Kidney tubule cell (primary cell): ENCODE data around the gene HAGH.
A peak's percentile ranks its signal among the peaks of the same experiment; 100 is the strongest.
"Not testable (repeated sequence)": the region's sequence is repeated elsewhere in the genome, so short reads cannot be mapped to it uniquely, and the experiment has no call there.

Source experiments
- DNase-seq: peaks from one replicate; pipeline ENCODE4 v3.0.0-alpha.2; 2018; ENCODE audit warnings: low spot score

HAGH gene

DNA sequence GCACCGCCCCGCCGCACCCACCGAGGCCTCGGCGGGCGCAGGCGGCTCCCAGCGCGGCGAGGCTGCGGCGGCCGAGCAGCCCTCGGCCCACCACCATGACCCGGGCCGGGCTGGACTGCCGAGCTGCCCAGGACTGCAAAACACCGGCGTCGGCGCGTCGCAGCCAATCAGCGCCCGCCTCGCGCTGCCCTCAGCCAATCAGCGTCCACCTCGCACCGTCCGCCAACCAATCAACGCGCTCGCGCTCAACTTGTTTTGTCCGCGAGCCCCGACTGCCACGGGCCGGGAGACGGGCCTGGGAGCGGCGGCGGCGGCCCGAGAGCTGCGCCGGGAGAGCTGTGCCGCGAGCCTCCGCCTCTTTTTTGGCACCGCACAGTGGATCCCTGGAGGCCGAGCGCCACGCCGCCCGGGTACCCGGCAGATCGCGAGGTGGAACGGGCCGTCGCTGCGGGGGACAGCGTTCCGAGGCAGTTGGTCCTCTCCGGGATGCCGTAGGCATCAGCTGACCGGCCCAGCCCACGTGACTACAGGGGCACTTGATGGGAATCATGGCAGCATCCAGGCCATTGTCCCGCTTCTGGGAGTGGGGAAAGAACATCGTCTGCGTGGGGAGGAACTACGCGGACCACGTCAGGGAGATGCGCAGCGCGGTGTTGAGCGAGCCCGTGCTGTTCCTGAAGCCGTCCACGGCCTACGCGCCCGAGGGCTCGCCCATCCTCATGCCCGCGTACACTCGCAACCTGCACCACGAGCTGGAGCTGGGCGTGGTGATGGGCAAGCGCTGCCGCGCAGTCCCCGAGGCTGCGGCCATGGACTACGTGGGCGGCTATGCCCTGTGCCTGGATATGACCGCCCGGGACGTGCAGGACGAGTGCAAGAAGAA, at the start of gene HAGH, which contains the start of gene FAHD1:
Gene HAGH (minus strand): TSS at position 135 of the 883 bp plus-strand sequence. CDS start 38 bp downstream, at position 97.
Gene FAHD1 (plus strand): TSS at position 516 of the 883 bp plus-strand sequence. CDS start 33 bp downstream, at position 549.
- peak; percentile 95 for DNase-seq

DNA sequence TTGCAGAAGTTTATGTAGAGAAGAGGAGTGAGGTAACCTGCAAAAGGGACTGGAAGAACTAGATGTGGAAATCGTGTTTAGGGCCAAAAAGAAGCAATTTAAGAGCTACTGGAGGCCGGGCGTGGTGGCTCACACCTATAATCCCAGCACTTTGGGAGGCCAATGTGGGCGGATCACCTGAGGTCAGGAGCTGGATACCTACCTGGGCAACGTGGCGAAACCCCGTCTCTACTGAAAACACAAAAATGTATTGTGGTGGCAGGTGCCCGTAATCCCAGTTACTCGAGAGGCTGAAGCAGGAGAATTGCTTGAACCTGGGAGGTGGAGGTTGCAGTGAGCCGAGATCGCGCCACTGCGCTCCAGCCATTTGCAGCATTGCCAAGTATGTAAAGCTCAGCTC, 49.4 kb upstream of the HAGH start:
- DNase-seq, result not testable (repeated sequence)

DNA sequence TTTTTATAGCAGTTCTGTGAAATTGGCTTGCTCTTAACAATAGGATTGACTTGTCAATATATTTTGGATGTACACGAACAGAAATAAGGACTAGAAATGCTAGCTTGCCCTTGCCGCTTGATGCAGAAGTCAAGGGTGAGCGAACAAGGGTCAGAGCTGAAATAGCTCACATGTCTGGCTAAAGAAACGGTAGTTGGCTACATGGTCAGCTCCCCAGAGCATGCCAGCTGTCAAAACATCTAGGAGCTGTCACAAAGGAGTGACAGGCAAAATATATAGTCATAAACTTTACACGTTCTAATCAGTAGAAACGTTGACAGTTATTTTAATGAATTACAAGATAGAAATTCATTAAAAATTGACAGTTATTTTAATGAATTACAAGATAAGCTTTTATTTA, 48.2 kb upstream of the HAGH start:
- no peak for DNase-seq

DNA sequence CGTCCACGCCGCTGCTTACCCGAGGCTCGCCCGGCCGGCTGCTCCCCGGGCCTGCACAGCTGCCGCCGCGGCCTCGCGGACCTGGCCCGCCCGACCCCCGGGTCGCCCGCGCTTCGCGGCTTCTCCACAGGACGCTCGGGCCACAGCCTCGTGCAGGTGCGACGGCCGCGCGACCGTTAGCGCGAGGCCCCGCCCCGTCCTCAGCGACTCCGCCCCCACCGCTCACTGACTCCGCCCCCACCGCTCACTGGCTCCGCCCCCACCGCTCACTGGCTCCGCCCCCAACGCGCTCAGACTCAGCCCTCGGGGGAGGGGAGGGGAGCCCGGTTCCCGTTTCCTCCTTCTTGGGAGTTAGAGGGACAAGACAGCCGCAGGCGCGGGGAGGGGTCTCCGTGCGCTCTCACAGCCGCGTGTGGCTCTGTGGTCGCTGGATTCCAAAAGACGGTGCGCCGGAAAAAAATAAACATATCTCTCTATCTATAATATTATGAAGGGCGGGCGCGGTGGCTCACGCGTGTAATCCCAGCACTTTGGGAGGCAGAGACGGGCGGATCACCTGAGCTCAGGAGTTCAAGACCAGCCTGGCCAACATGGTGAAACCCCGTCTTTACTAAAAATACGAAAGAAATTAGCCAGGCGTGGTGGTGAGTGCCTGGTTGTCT, 45.5 kb upstream of the HAGH start, which contains the start of gene MEIOB:
Gene MEIOB (minus strand): TSS at position 191 of the 662 bp plus-strand sequence. CDS start 3,989 bp downstream, outside the sequence.
- peak; percentile 20 for DNase-seq

DNA sequence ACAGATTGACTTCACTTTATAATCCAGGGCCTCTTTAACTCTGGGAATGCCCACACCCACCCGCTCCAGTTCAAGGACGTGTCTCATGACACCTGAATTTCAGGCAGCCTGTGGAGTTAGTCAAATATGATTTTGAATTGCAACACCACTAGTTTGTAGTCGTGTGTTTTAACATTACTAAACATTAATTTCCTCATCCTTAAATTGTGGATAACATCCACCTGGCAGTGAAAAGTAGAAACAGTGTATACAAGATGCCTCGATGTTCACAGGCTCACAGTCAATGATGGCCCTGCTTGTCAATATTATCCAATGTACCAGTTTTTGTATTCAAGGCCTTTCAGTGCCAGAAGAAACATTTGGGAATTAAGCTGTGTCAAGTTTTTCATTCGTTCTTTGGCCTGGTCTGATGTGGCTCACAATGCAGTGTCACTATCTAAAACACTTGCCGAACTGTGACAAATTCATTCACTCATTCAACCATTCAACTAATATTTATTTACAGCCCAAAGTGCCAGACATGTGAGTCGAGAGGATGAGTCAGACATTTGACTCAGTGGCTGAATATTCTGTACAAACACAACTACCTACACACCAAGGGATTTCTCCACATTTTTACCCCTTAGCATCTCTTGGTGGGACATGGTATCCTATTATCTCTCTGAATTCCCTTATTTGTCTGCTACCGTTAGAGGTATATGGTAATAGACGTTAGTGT, 43.9 kb upstream of the HAGH start:
- peak; percentile 93 for DNase-seq

DNA sequence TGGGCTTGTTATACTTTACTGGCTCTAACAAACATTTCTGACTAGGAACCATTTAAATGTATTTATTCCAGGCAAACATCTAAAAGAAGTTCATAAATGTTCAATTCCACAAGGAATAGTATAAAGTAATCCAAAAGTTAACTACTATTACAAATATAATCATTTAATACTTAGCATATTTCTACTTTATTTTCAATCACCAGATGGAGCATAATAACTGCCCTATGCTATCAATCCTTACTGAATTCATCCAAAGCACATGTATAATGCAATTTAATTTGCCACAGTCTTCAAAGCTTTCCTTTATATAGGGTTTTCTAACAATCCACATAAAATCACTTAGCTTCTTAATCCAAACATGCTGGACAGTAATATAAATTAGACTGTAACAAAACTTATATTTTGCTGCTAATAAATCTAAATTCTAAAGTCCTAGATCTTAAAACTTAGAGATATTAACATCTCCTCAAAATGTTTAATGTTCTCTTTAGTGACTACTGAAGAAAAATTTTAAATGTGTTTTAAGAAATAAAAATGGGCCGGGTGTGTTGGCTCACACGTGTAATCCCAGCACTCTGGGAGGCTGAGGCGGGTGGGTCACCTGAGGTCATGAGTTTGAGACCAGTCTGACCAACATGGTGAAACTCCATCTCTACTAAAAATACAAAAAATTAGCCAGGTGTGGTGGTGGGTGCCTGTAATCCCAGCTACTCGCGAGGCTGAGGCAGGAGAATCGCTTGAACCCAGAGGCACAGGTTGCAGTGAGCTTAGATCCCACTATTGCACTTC, 39.5 kb upstream of the HAGH start:
- DNase-seq, result no peak

DNA sequence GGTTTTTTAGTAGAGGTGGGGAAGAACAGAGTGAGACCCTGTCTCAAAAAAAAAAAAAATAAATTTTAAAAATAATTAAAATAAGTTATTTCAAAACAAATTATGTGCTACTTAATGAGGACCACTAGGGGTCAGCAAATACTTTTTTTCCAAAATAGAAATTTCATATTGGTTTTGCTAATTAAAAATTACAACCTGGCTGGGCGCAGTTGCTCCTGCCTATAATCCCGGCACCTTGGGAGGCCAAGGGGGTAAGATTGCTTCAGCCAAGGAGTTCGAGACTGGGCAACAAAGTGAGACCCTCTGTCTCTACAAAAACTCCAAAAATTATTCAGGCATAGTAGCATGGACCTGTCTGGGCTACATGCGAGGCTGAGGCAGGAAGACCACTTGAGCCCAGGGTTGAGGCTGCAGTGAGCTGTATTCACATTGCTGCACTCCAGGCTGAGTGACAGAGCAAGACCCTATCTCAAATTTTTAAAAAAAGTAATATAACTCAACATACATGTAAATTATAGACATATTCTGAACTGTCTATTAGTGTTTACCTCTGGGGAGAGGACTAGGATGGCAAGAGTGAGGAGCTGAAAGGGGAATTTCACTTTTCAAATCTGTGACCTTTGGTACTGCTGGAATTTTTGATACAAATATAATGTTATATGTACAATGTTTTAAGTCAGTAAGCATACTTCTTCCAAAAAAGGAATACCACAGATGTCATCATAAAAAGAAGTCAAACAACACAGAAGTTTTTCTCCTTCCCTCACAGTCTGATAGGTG, 37.2 kb upstream of the HAGH start:
- peak; percentile 50 for DNase-seq

DNA sequence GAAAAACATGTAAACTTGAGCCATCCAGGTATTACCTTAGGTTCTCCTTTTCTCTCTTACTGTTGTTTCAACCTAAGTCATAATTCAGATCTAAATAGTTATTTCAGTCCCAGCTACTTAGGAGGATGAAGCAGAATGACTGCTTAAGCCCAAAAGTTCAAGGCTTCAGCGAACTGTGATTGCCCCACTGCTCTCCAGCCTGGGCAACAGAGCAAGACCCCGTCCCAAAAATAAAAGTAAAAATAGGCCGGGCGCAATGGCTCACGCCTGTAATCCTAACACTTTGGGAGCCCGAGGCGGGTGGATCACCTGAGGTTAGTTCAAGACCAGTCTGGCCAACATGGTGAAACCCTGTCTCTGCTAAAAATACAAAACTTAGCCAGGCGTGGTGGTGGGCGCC, 35.8 kb upstream of the HAGH start:
- no peak for DNase-seq

DNA sequence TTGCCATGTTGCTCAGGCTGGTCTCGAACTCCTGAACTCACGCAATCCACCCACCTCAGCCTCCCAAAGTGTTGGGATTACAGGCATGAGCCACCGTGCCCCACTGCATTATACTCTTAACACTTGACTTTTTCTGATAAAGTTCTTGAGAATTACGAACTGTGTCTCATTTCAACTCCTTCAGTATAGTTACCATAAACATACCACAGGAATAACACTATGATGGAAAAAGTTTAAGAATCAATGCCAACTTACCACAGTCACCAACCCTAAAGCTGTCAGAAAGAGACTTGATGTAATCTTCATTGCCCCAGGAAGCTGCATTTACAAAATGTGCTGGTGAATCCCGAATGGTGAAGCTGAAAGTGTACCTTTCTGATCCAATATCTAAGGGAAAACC, 35.1 kb upstream of the HAGH start:
- no peak for DNase-seq

DNA sequence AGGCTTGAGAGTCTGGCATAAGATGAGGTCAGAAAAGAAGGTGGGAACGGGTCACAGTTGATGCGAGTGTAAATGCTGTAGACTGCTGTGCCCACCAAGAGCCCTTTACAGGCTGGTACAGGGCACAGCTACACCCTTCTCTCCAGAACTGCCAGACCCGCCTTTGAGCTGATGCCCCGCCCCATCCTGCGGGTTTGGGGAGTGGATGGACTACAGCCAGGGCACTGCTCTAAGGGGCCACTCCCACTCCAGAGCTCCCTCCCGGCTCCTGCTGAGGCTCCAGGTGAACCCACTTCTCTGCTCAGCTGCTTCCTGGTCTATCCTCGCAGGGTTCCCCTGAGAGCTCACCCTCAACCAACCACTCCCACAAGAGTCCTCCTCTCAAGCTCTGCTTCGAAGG, 33.0 kb upstream of the HAGH start:
- no peak for DNase-seq

DNA sequence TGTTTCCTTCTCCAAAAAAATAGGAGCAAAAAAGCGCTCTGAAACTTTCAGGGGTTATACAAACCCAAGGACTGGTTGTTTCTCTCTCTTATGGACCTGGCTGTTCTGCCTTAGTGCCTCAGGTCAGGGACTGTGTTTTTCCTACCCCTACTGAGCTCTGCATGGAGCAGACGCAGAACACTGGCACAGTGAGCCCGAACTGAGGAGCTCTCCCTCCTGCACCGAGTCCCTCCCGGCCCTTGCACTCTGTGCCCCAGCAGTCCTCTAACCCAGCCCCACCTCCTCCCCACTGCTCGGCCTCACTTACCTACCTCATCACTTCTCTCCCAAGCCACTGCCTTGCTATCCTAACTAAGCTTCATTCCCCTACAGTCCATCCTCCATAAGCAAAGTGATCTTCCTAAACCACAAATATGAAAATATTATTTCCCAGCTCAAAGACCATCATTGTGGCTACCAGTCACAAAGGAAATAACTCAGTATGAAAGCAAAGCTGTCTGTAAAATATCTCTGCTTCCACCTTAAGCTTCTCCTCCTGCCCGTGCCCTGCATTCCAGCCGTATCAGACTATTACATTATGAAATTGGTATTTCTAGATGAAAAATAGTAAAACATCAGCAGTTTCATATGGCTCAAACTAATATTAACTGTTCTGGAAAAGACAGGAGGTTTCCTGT, 31.7 kb upstream of the HAGH start:
- no peak for DNase-seq

DNA sequence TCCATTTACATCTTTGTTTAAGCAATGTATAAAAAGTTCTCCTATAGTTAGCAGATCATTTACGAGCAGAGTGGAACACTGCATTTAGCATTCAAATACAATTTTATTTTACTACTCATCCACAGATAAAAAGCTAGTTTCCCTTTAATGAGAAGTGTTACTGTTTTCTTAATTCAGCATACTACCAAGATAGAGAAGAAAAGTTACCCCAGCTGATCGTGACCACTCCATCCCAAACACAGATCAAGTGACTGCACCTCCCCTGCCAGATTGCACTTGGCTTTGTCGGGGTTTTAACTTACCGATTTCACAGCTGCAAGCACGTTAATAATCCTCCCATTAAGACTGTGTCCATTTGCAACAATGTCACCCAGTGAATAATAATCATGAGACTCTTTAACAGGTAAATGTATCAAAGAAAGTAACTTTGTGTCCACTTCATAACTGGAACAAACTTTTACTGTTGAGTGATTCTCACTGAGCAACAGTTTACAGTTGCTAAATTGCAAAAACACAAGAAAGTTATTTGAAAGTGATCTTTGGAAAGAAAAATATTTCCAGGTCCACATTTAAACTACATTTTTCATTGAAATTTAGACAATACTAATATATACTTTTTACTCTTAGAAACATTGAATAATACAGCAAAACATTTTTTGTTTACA, 30.9 kb upstream of the HAGH start:
- DNase-seq, result no peak

DNA sequence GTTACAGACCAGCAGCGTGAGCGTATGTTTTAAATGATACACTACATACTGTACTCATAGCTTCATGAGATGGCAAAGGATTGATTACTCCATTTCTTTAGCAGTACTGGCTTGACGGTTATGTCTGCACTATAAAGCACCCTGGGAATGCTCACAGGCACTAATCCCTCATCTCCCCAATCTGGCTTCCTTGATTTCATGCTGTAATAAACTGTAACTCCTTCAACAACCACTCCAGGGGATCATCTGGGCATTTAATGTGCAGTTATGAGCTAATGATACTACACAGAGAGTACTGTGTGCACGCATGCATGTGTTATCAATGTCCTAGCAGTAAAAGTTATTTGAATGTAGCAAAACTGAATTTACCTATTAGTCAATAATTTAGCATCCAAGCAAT, 25.2 kb upstream of the HAGH start:
- no peak for DNase-seq

DNA sequence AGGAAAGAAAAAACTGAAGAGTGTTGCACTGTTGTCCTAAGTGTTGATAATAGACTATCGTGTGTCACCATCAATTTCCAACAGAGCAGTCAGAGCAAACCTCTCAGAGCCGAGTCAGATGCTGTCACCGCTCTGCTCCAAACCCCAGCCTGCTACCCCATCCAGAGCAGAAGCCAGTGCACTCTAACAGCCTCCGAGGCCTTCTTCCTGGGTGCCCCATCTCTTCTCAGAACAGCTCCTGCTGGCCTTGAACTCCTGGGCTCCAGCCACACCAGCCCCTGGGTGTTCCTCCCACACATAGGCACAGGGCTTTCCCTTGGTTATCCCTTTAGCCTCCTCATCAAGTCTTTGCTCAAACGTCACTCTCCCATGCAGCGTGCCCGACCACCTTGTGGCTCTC, 24.4 kb upstream of the HAGH start:
- DNase-seq, result no peak

DNA sequence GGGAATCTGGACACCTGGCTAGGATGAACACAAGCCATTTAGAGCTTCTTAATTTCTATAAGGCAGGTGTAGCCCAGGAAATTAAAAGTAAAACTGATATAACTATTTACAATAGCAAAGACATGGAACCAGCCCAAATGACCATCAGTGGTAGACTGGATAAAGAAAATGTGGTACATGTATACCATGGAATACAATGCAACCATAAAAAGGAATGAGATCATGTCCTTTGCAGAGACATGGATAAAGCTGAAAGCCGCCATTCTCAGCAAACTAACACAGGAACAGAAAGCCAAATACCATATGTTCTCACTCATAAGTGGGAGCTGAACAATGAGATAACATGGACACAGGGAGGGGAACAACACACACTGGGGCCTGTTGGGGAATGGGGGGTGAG, 19.8 kb upstream of the HAGH start:
- DNase-seq, result no peak

DNA sequence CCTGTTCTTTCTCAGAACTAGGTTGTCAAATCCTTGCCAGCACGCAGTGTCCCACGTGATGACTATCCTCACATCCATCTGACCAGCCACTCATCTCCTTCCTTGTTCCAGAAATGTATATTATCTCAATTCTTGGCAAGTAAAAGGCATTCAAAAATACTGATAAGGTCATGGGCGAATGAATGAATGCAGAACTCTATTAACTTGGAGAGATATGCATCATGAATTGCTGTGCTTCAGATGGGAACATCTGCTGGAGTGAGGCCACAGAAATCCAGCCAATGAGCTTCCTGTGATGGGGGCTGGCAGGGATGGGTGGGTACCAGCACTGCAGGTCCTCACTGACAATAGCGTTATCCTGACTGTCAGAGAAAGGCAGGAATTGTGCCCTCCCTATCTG, 19.4 kb upstream of the HAGH start:
- DNase-seq, result no peak

DNA sequence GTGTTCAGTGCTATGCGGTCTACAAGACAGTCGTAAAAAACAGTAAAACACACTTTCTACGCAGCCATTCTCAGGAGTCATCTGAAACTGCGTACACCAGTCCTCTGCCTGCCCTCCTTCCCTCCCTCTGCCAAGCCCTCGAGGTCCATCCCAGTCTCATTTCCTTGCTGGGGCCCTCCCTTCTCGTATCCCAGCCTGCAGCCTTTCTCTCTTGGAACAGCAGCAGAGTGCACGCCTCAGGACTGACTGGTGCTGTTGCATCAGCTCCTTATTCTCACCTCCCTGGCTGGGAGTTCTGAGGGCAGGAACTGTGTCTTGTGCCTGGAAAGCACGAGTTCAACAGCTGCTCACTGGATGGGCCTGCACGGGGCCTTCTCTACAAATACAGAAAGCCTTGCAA, 12.9 kb upstream of the HAGH start:
- peak; percentile 12 for DNase-seq

DNA sequence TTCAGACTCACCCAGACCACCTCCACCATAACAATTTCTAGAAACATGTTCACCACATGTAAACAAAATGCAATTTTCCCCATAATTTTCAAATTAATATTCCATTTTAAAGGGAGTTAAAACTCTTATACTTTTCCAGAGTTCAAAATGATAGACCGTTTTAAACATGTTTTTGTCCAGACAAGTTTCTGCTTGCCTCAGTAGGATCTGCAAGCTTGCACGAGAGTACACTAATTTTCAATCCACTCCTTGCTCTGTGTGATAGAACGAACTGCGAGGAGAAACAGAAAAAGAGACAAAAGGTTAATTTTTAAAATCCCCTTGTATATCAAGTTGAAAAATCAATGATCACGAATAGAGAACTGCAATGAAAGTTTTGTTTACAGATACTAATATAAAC, 7.5 kb upstream of the HAGH start:
- no peak for DNase-seq

DNA sequence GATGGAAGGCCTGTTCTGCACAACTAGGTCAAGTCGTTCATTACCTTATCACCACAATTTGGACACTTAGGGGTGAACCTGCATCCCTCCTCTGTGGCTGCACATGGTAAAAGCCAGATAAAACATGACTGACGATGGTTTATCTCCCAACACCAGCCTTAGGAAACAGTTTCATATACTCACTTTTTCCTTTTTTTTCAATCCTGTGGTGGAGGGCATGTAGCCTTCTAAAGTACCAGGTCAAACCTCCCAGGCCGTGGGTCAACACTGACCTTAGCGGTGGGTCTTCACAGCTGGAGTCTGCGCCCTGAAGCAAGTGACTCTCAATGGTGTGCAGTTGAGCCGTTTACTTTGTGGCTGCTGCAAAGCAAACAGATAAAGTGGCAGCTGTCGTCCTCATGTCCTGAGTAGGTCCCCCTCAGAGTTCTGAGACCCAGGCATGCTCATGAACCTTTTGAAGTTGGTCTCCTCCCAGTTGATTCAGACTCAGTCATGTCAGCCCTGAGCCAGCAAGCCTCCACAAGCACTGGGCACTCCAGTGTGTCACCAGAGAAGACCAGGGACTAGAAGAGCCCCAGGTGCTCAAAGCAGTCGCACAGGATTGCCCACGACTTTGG, 6.3 kb upstream of the HAGH start:
- no peak for DNase-seq
